ENCODE results near the gene SLC3A2.

SLC3A2 gene

DNA sequence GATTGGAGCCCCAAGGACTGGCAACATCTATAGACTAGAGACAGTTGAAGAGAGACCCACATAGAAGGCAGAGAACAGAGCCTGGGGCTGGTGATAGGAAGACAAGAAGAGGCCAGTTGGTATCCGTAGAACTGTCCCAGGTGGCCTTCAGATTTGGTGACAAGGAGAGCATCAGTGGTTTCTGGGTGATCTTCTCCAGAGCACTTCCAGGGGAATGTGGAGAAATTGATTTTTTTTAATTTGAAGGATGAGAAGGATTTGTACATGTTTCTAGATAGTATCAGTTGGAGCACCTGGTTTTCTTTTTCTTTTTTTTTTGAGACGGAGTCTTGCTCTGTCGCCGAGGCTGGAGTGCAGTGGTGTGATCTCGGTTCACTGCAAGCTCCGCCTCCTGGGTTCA is 14.8 kb downstream of the SLC3A2 start:
- no peak for DNase-seq (ENCODE audit: extremely low read depth, low read depth)
- no peak for TF ChIP-seq CTCF (IDR thresholded peaks at IDR 0.05; ENCODE audit: low read depth, low read length, missing control alignments)
- H3K4me3 ChIP-seq (replicated peaks; ENCODE audit: low read depth, low read length): no peak overlapping the region

GRCh38 chr11:62896049-62896448 is 15.4 kb downstream of the SLC3A2 start:
- no peak overlapping the region for H3K4me3 ChIP-seq (replicated peaks; ENCODE audit: low read depth, low read length)
- no peak for TF ChIP-seq CTCF (IDR thresholded peaks at IDR 0.05; ENCODE audit: low read depth, low read length, missing control alignments)
- DNase-seq (ENCODE audit: extremely low read depth, low read depth): no peak

DNA sequence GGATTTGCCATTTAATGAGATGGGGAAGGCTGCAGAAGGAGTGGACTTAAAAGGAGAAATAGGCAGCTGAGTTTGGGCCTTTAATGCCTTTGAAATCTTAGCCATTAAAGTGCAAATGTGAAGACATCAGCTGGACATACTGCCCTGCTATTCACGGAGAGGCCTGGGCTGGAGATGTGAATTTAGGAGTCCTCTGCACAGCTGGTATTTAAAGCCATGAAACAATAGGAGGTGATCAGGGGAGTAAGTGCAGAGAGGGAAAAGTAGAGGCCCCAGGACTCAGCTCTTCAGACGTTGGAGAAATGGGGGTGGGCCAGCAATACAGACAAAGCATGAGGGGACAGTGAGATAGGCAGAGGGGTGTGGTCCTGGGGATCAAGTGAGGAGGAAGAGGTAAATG is 16.6 kb downstream of the SLC3A2 start:
- no peak overlapping the region for H3K4me3 ChIP-seq (replicated peaks; ENCODE audit: low read depth, low read length)
- TF ChIP-seq CTCF (IDR thresholded peaks at IDR 0.05; ENCODE audit: low read depth, low read length, missing control alignments): no peak
- no peak for DNase-seq (ENCODE audit: extremely low read depth, low read depth)

DNA sequence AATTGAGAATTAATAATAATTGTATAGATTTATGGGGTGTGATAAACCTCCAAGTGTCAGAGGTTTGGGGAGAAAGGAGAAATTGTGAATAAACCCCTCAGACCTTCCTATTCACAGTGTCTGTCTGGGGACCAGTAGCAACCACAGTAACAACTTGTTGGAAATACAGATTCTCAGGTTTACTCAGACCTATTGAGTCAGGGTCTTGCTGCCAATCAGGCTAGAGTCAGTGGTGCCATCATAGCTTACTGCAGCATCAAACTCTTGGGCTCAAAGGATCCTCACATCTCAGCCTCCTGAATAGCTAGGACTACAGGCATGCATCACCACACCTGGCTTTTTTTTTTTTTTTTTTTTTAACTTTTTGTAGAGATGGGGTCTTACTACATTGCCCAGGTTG is 17.3 kb downstream of the SLC3A2 start:
- no peak overlapping the region for H3K4me3 ChIP-seq (replicated peaks; ENCODE audit: low read depth, low read length)
- DNase-seq (ENCODE audit: extremely low read depth, low read depth): no peak
- TF ChIP-seq CTCF (IDR thresholded peaks at IDR 0.05; ENCODE audit: low read depth, low read length, missing control alignments): no peak

GRCh38 chr11:62902932-62903331 is 22.2 kb downstream of the SLC3A2 start:
- H3K4me3 ChIP-seq (replicated peaks; ENCODE audit: low read depth, low read length): no peak overlapping the region
- TF ChIP-seq CTCF (IDR thresholded peaks at IDR 0.05; ENCODE audit: low read depth, low read length, missing control alignments): no peak
- DNase-seq (ENCODE audit: extremely low read depth, low read depth): no peak

- TF ChIP-seq CTCF (IDR thresholded peaks at IDR 0.05; ENCODE audit: low read depth, low read length, missing control alignments): no peak
- DNase-seq (ENCODE audit: extremely low read depth, low read depth): no peak
Measured at GRCh38 chr11:62905296-62905695, 24.6 kb downstream of the SLC3A2 start.

GRCh38 chr11:62905927-62906531 is 25.3 kb downstream of the SLC3A2 start:
- DNase-seq (ENCODE audit: extremely low read depth, low read depth): peak; percentile 49
- H3K4me3 ChIP-seq (replicated peaks; ENCODE audit: low read depth, low read length): no peak overlapping the region
- TF ChIP-seq CTCF (IDR thresholded peaks at IDR 0.05; ENCODE audit: low read depth, low read length, missing control alignments): peak; percentile 100

More at GRCh38 chr11:62905296-62905695, 24.6 kb downstream of the SLC3A2 start:
- no peak overlapping the region for H3K4me3 ChIP-seq (replicated peaks; ENCODE audit: low read depth, low read length)
